HCT116 (cell line): ENCODE results near the gene SART3. TPM values are rescaled to one million over a fixed set of nuclear protein-coding genes. Genes with fewer than 3 reads are reported as not detected.

Source experiments
- ATAC-seq: fragments of 200-7000 bp; cut with Tn5 transposase; 2 replicates; pipeline ENCODE4 v1.9.1; 2020; ENCODE audit warnings: mild to moderate bottlenecking, moderate library complexity
- BruUV-seq: library from RNA; stranded (reverse); fragments of 400-500 nt; replicated peaks from 2 replicates; lab custom pipeline; 2021; lab: Mats Ljungman, UMichigan
- CTCF ChIA-PET: fragments of 300-600 bp; sonication (Branson Sonifier 250); formaldehyde crosslinking; loops from one replicate; lab custom pipeline; 2021; ENCODE audit warnings: antibody characterized with exemption; lab: Charles Lee
- POLR2A ChIA-PET: fragments of 300-600, 350-600 bp; sonication (Branson Sonifier 250); formaldehyde crosslinking; loops from one replicate; lab custom pipeline; 2021; ENCODE audit warnings: antibody characterized with exemption; lab: Charles Lee
- RAD21 ChIA-PET, 2 experiments: fragments of 300-600 bp; sonication (Branson Sonifier 250); formaldehyde crosslinking; loops; one replicate each; lab custom pipeline; 2023; ENCODE audit warnings: low total read pairs in 2 of 2; ENCODE audit not compliant: uncharacterized antibody in 2 of 2, unreplicated experiment in 2 of 2, low non-redundant PET in 1 of 2; lab: Charles Lee
- DNase-seq: peaks from one replicate; pipeline ENCODE4 v3.0.0-alpha.2; 2010; ENCODE audit warnings: low read depth, low spot score
- H2AFZ ChIP-seq: fragments of 200-600 bp; shearing (Covaris generic), sonication (generic); 2 replicates; pipeline ENCODE4 v1.6.1; 2017; ENCODE audit warnings: low read depth, mixed run types, mixed read lengths, antibody characterized with exemption, low read length; ENCODE audit not compliant: poor library complexity, severe bottlenecking
- H3K27ac ChIP-seq: 2 replicates; pipeline ENCODE4 v1.5.1; 2012; ENCODE audit warnings: low read depth, low read length
- H3K27me3 ChIP-seq: fragments of 200-600 bp; sonication (generic); 2 replicates; pipeline ENCODE4 v1.6.1; 2016; ENCODE audit warnings: mixed run types, low read length, mixed read lengths; ENCODE audit not compliant: insufficient read depth
- H3K36me3 ChIP-seq, 2 experiments: fragments of 200-500 bp in 1 of 2; fragments of 200-600 bp in 1 of 2; sonication (Bioruptor generic) in 1 of 2; sonication (generic) in 1 of 2; 2 replicates each; pipeline versions ENCODE4 v1.5.1 to v1.6.1; 2014 to 2016; ENCODE audit warnings: low read length in 2 of 2, inconsistent platforms in 1 of 2, mixed read lengths in 1 of 2, mixed run types in 1 of 2; ENCODE audit not compliant: insufficient read depth in 2 of 2, control insufficient read depth in 1 of 2
- H3K4me1 ChIP-seq, 2 experiments: fragments of 200-600 bp in 1 of 2; sonication (generic) in 1 of 2; 2 replicates each; pipeline versions ENCODE4 v1.5.1 to v1.6.1; 2012 to 2017; ENCODE audit warnings: low read length in 2 of 2, inconsistent platforms in 1 of 2, mild to moderate bottlenecking in 1 of 2, mixed read lengths in 1 of 2, mixed run types in 1 of 2, moderate library complexity in 1 of 2; ENCODE audit not compliant: insufficient read depth in 2 of 2, control insufficient read depth in 1 of 2
- H3K4me2 ChIP-seq: fragments of 200-600 bp; sonication (generic); 2 replicates; pipeline ENCODE4 v1.6.1; 2017; ENCODE audit warnings: mixed run types, low read length, mixed read lengths
- H3K4me3 ChIP-seq, 2 experiments: fragments of 200-600 bp in 1 of 2; sonication (generic) in 1 of 2; replicated peaks in 1 of 2; 2 replicates each; pipeline ENCODE4 v1.5.1; 2011 to 2016; ENCODE audit warnings: low read length in 2 of 2, control low read depth in 1 of 2, low read depth in 1 of 2, mild to moderate bottlenecking in 1 of 2, mixed read lengths in 1 of 2, mixed run types in 1 of 2
- H3K79me2 ChIP-seq: fragments of 200-600 bp; sonication (generic); 2 replicates; pipeline ENCODE4 v1.6.1; 2017; ENCODE audit warnings: mild to moderate bottlenecking, mixed run types, low read length, moderate library complexity, mixed read lengths; ENCODE audit not compliant: insufficient read depth
- H3K9ac ChIP-seq: fragments of 200-600 bp; sonication (generic); 2 replicates; pipeline ENCODE4 v1.6.1; 2016; ENCODE audit warnings: low read length, mixed read lengths
- H3K9me2 ChIP-seq: fragments of 200-600 bp; sonication (generic), shearing (Covaris generic); 2 replicates; pipeline ENCODE4 v1.6.1; 2017; ENCODE audit warnings: mixed run types, mild to moderate bottlenecking, moderate library complexity; ENCODE audit not compliant: insufficient read depth
- H3K9me3 ChIP-seq, 2 experiments: fragments of 200-500 bp in 1 of 2; fragments of 200-600 bp in 1 of 2; sonication (Bioruptor generic) in 1 of 2; sonication (generic) in 1 of 2; 2 replicates each; pipeline ENCODE4 v1.6.1; 2014 to 2017; ENCODE audit warnings: low read length in 2 of 2, mixed read lengths in 2 of 2, inconsistent platforms in 1 of 2, low read depth in 1 of 2, mild to moderate bottlenecking in 1 of 2, mixed run types in 1 of 2, moderate library complexity in 1 of 2; ENCODE audit not compliant: control insufficient read depth in 1 of 2, insufficient read depth in 1 of 2
- H4K20me1 ChIP-seq: fragments of 200-600 bp; sonication (generic), shearing (Covaris generic); 2 replicates; pipeline ENCODE4 v1.6.1; 2017; ENCODE audit warnings: mixed run types, mild to moderate bottlenecking, moderate library complexity; ENCODE audit not compliant: insufficient read depth
- ATF3 ChIP-seq: IDR thresholded peaks from 2 replicates; pipeline ENCODE4 v1.6.1; 2012
- CBX3 ChIP-seq: IDR thresholded peaks from 2 replicates; pipeline ENCODE4 v1.6.1; 2012; ENCODE audit warnings: low read depth
- CEBPB ChIP-seq: IDR thresholded peaks from 2 replicates; pipeline ENCODE4 v1.6.1; 2012; ENCODE audit warnings: low read depth
- EGR1 ChIP-seq: IDR thresholded peaks from 2 replicates; pipeline ENCODE4 v1.6.1; 2012; ENCODE audit warnings: low read depth
- ELF1 ChIP-seq: IDR thresholded peaks from 2 replicates; pipeline ENCODE4 v1.6.1; 2012; ENCODE audit warnings: low read depth, borderline replicate concordance
- EZH2 ChIP-seq: fragments of 200-600 bp; sonication (generic); IDR thresholded peaks from 2 replicates; pipeline ENCODE4 v1.6.1; 2017; ENCODE audit warnings: antibody characterized with exemption, mixed run types
- FOSL1 ChIP-seq: IDR thresholded peaks from 2 replicates; pipeline ENCODE4 v1.6.1; 2012; ENCODE audit warnings: low read depth
- POLR2A ChIP-seq: IDR thresholded peaks from 2 replicates; pipeline ENCODE4 v1.7.0; 2011; ENCODE audit warnings: borderline replicate concordance; ENCODE audit not compliant: insufficient read depth, insufficient read length; ENCODE audit errors: extremely low read depth
- POLR2AphosphoS5 ChIP-seq: IDR thresholded peaks from 2 replicates; pipeline ENCODE4 v1.6.1; 2011; ENCODE audit warnings: mild to moderate bottlenecking, low read depth, low read length, moderate library complexity
- RAD21 ChIP-seq: IDR thresholded peaks from 2 replicates; pipeline ENCODE4 v1.6.1; 2012; ENCODE audit warnings: low read depth, mild to moderate bottlenecking
- SIN3A ChIP-seq: IDR thresholded peaks from 2 replicates; pipeline ENCODE4 v1.6.1; 2012; ENCODE audit warnings: low read depth
- SP1 ChIP-seq: IDR thresholded peaks from 2 replicates; pipeline ENCODE4 v1.6.1; 2012; ENCODE audit warnings: low read depth
- SRF ChIP-seq: IDR thresholded peaks from 2 replicates; pipeline ENCODE4 v1.6.1; 2012; ENCODE audit warnings: low read depth
- ZFX ChIP-seq: fragments of 450-650 bp; IDR thresholded peaks from 2 replicates; pipeline ENCODE4 v1.6.1; 2017
- ZNF274 ChIP-seq: fragments of 200-500 bp; sonication (Bioruptor generic); IDR thresholded peaks from 2 replicates; pipeline ENCODE4 v1.6.1; 2014; ENCODE audit warnings: mild to moderate bottlenecking, low read depth, low read length, inconsistent platforms
- intact Hi-C: fragments of 100-400 bp; cut with micrococcal nuclease; formaldehyde crosslinking; loops from 2 replicates; pipeline ENCODE4 v1.10.0; 2022
- total RNA-seq: library from RNA; stranded (reverse); gene quantifications from one replicate; pipeline ENCODE4 v1.2.1, GENCODE V29; 2021; ENCODE audit not compliant: unreplicated experiment
- TF ChIP-seq, protein P1 (sequence below): IDR thresholded peaks from 2 replicates; pipeline ENCODE4 v1.6.1; 2011; ENCODE audit warnings: mild to moderate bottlenecking, low read length, moderate library complexity; ENCODE audit not compliant: insufficient replicate concordance; ENCODE audit errors: extremely low read depth
- TF ChIP-seq, protein P2 (sequence below), 3 experiments: fragments of 200-600 bp in 1 of 3; sonication (generic) in 1 of 3; IDR thresholded peaks in 2 of 3; conservative IDR thresholded peaks in 1 of 3; 2 replicates each; pipeline ENCODE4 v1.5.1; 2012 to 2017; ENCODE audit warnings: low read depth in 2 of 3, low read length in 2 of 3, antibody characterized with exemption in 1 of 3, borderline replicate concordance in 1 of 3, control low read depth in 1 of 3, mild to moderate bottlenecking in 1 of 3, mixed read lengths in 1 of 3, mixed run types in 1 of 3, moderate library complexity in 1 of 3; ENCODE audit not compliant: insufficient read depth in 1 of 3
- TF ChIP-seq, protein P3 (sequence below): IDR thresholded peaks from 2 replicates; pipeline ENCODE4 v1.6.1; 2012

SART3 gene
- total RNA-seq, 1 experiment from 2014 or later = 76.1 TPM

- Histone ChIP-seq H3K4me3 (no peak overlapping the region), H2AFZ (no peak overlapping the region), H3K27me3 (no peaks in the 10 kb centered on the region), H3K4me2 (no peak overlapping the region), H3K9ac (no peak overlapping the region), H3K27ac (no peak overlapping the region), H3K4me1 (peaks cover 0 to 3% of the 10 kb centered on the region in 2 experiments; a peak in 1 of 4 replicates), H4K20me1 (no peaks in the 10 kb centered on the region), H3K9me3 (peaks cover 3 to 9% of the 10 kb centered on the region in 2 experiments; a peak in 3 of 4 replicates), H3K9me2 (no peaks in the 10 kb centered on the region), H3K79me2 (no peaks in the 10 kb centered on the region), H3K36me3 (no peaks in the 10 kb centered on the region)
- BruUV-seq = no TSS peak
- no peak for TF ChIP-seq EGR1
- TF ChIP-seq CEBPB = no peak
- no peak for TF ChIP-seq ZFX
- no peak for TF ChIP-seq POLR2A
- TF ChIP-seq SP1 = no peak
- TF ChIP-seq CBX3 = no peak
- no peak for TF ChIP-seq EZH2
- TF ChIP-seq, protein P1, sequence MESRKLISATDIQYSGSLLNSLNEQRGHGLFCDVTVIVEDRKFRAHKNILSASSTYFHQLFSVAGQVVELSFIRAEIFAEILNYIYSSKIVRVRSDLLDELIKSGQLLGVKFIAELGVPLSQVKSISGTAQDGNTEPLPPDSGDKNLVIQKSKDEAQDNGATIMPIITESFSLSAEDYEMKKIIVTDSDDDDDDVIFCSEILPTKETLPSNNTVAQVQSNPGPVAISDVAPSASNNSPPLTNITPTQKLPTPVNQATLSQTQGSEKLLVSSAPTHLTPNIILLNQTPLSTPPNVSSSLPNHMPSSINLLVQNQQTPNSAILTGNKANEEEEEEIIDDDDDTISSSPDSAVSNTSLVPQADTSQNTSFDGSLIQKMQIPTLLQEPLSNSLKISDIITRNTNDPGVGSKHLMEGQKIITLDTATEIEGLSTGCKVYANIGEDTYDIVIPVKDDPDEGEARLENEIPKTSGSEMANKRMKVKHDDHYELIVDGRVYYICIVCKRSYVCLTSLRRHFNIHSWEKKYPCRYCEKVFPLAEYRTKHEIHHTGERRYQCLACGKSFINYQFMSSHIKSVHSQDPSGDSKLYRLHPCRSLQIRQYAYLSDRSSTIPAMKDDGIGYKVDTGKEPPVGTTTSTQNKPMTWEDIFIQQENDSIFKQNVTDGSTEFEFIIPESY = no peak
- TF ChIP-seq ATF3 = no peak
- no peak for TF ChIP-seq ZNF274
- no peak for TF ChIP-seq FOSL1
- no peak for TF ChIP-seq ELF1
- no peak for TF ChIP-seq POLR2AphosphoS5
- TF ChIP-seq SRF = no peak
- TF ChIP-seq RAD21 = no peak
- no peak for TF ChIP-seq SIN3A
- TF ChIP-seq, protein P2, sequence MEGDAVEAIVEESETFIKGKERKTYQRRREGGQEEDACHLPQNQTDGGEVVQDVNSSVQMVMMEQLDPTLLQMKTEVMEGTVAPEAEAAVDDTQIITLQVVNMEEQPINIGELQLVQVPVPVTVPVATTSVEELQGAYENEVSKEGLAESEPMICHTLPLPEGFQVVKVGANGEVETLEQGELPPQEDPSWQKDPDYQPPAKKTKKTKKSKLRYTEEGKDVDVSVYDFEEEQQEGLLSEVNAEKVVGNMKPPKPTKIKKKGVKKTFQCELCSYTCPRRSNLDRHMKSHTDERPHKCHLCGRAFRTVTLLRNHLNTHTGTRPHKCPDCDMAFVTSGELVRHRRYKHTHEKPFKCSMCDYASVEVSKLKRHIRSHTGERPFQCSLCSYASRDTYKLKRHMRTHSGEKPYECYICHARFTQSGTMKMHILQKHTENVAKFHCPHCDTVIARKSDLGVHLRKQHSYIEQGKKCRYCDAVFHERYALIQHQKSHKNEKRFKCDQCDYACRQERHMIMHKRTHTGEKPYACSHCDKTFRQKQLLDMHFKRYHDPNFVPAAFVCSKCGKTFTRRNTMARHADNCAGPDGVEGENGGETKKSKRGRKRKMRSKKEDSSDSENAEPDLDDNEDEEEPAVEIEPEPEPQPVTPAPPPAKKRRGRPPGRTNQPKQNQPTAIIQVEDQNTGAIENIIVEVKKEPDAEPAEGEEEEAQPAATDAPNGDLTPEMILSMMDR (IDR thresholded peaks at IDR 0.05 in 2 of 3, conservative IDR thresholded peaks at IDR 0.05 in 1 of 3; ENCODE audit: borderline replicate concordance in 1 of 3, insufficient read depth in 1 of 3, low read depth in 2 of 3, low read length in 2 of 3) = no peak
- TF ChIP-seq, protein P3, sequence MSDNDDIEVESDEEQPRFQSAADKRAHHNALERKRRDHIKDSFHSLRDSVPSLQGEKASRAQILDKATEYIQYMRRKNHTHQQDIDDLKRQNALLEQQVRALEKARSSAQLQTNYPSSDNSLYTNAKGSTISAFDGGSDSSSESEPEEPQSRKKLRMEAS = no peak
- DNase-seq (no peak), ATAC-seq (no peak)
- intact Hi-C loops = no loop called here
- CTCF ChIA-PET = interaction anchor here (1.3 kb wide), 1 partner anchor 515 kb away, joined by 7 read pairs; no protein-coding TSS in a partner anchor
- POLR2A ChIA-PET = no interaction called here
- RAD21 ChIA-PET = no interaction called here
These were observed 52.9 kb downstream of the SART3 start for GRCh38 chr12:108507971-108508642.
